Measurements from ENCODE around the gene RBM10. TPM values are rescaled to one million over a fixed set of nuclear protein-coding genes. Genes with fewer than 3 reads are reported as not detected.
A peak's percentile ranks its signal among the peaks of the same experiment; 100 is the strongest.

RBM10 gene
- total and polyA plus RNA-seq, 3 experiments from 2014 or later, result 37.8 to 74.8 (median 74.5) TPM

DNA sequence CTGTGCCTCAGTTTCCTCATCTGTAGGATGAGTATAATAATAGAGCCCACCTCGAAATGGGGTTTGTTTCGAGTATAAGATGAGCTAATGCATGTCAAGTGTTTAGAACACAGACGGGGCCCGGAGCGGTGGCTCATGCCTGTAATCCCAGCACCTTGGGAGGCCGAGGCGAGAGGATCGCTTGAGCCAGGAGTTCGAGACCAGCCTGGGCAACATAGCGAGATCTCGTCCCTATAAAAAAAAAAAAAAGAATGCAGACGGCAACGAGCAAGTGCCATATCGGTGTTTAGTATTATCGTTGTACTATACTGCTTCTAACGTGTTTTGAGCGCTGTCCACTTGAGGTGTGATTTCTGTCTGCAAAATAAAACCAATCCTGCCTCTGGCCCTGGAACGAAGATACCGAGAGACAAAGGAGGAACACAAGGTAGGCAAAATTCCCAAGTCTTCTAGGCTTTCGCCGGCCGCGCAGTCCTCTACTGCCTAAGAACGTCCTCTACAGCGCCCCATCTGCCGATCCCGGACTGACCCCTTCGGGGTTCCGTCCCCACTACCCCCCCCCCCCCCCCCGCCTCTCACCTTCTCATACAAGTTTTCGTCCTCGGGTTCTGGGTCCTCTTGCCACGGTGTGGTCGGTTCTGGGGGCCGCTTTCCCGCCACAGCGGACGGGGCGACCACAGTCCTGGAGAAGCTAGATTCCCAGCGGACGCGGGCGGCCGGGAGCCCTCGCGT is 961 bp upstream of the RBM10 start:
- H3K36me3 Mint-ChIP-seq, result peaks cover 0 to 52% (median 5%) of the 10 kb centered on the region in 3 donors
- Histone ChIP-seq H3K9me3 (ENCODE audit: low read length) (no peaks in the 10 kb centered on the region), H3K4me3 (ENCODE audit: low read length) (peak overlapping the region; percentile 75), H3K27ac (ENCODE audit: low read depth, low read length) (peak overlapping the region; percentile 85), H3K27me3 (ENCODE audit: insufficient read depth, low read length, poor library complexity, severe bottlenecking) (no peaks in the 10 kb centered on the region), H3K36me3 (ENCODE audit: insufficient read depth, low read length) (no peaks in the 10 kb centered on the region), H3K4me1 (ENCODE audit: insufficient read depth, low read length) (peaks cover 6% of the 10 kb centered on the region)
- H3K27ac Mint-ChIP-seq, result peak overlapping the region; percentile 95 to 99 (median 97)
- no peaks in the 10 kb centered on the region for H3K9me3 Mint-ChIP-seq
- peak in 1 of 5 donors; percentile 25 for DNase-seq
- H3K27me3 Mint-ChIP-seq, result peaks cover 0 to 6% of the 10 kb centered on the region in 2 donors
- H3K4me1 Mint-ChIP-seq, result peaks cover 27 to 48% (median 35%) of the 10 kb centered on the region in 3 donors
- peak overlapping the region; percentile 93 to 99 (median 97) for H3K4me3 Mint-ChIP-seq
- CTCF ChIA-PET, result interaction anchor here (0.8 to 1.9 kb wide), 8 partner anchors 9 to 49 kb away, joined by 3 to 12 read pairs (median 5); no protein-coding TSS in a partner anchor
- POLR2A ChIA-PET, result interaction anchor here (0.6 to 2.0 kb wide), 6 partner anchors 13 to 305 kb away, joined by 4 to 19 read pairs (median 12); partner anchors contain the start of genes CDK16 and USP11

- no peaks in the 10 kb centered on the region for H3K9me3 ChIP-seq (ENCODE audit: low read length)
- no peak for DNase-seq
- POLR2A ChIA-PET, result interaction anchor here (0.7 to 2.0 kb wide), 6 partner anchors 13 to 87 kb away, joined by 4 to 19 read pairs (median 12); partner anchors contain the start of genes CDK16 and USP11
Observed at GRCh38 chrX:47145395-47146120, 537 bp downstream of the RBM10 start.

DNA sequence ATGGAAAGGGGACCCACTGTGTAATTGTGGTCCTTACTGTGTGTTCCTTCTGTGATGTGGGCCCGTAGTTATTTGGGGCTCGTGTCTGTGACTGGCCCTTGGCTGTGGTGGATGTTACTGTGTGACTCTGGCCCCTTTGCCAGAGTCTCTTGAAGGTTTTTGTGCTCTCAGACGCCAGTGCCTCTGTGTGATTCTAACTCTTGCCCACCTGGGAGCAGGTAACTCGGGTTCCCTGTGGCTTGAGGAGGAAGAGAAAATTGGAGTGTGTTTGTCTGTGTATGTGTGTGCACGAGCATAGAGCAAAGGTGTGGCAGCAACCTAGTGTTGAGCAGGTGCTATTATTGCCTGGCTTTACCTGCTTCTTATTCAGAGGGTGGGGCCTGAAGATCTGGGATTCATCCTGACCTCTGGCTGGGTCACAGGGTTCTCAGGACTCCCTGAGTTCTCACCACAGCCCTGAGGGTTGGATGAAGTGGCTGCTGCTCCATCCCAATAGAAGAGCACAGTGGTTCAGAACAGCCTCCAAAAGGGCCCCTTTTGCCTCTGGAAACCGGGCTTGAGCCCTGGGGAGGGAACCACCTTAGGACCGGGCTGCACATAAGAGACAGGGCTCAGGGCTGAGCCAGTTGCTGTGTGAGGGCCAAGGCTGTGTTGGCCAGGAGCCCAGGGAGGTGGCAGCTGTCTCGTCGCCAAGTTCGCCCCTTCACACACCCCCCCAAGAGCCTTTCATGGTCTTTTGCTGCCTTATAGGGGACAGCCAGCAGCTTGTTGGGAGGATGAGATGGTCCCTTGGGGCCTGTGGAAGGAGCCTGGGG is 1.3 kb downstream of the RBM10 start:
- ChIA-PET POLR2A (no interaction called here), CTCF (no interaction called here)
- Histone ChIP-seq H3K36me3 (ENCODE audit: insufficient read depth, low read length) (no peaks in the 10 kb centered on the region), H3K9me3 (ENCODE audit: low read length) (no peaks in the 10 kb centered on the region), H3K4me3 (ENCODE audit: low read length) (peak overlapping the region; percentile 75), H3K4me1 (ENCODE audit: insufficient read depth, low read length) (peaks cover 6% of the 10 kb centered on the region), H3K27me3 (ENCODE audit: insufficient read depth, low read length, poor library complexity, severe bottlenecking) (no peaks in the 10 kb centered on the region), H3K27ac (ENCODE audit: low read depth, low read length) (peak overlapping the region; percentile 85)
- H3K4me1 Mint-ChIP-seq, result peaks cover 27 to 54% (median 35%) of the 10 kb centered on the region in 3 donors
- peak in 1 of 5 donors; percentile 10 for DNase-seq
- H3K36me3 Mint-ChIP-seq, result peaks cover 0 to 47% (median 5%) of the 10 kb centered on the region in 3 donors
- H3K27ac Mint-ChIP-seq, result peak overlapping the region; percentile 95 to 99 (median 97)
- peaks cover 0 to 2% (median 0%) of the 10 kb centered on the region in 5 donors for H3K9me3 Mint-ChIP-seq
- H3K4me3 Mint-ChIP-seq, result peak overlapping the region; percentile 93 to 99 (median 97)
- peaks cover 0 to 8% of the 10 kb centered on the region in 2 donors for H3K27me3 Mint-ChIP-seq

More at GRCh38 chrX:47145395-47146120, 537 bp downstream of the RBM10 start:
- Mint-ChIP-seq H3K27me3 (peaks cover 0 to 8% of the 10 kb centered on the region in 2 donors), H3K36me3 (peaks cover 0 to 51% (median 5%) of the 10 kb centered on the region in 3 donors), H3K9me3 (peaks cover 0 to 2% (median 0%) of the 10 kb centered on the region in 5 donors), H3K4me3 (peak overlapping the region; percentile 93 to 99 (median 97)), H3K4me1 (peaks cover 27 to 51% (median 35%) of the 10 kb centered on the region in 3 donors), H3K27ac (peak overlapping the region; percentile 96 to 99 (median 97))
- H3K4me3 ChIP-seq (ENCODE audit: low read length), result peak overlapping the region; percentile 75
- peaks cover 6% of the 10 kb centered on the region for H3K4me1 ChIP-seq (ENCODE audit: insufficient read depth, low read length)
- peak overlapping the region; percentile 85 for H3K27ac ChIP-seq (ENCODE audit: low read depth, low read length)
- CTCF ChIA-PET, result interaction anchor here (0.6 to 1.9 kb wide), 10 partner anchors 10 to 236 kb away, joined by 3 to 12 read pairs (median 4); no protein-coding TSS in a partner anchor
- H3K27me3 ChIP-seq (ENCODE audit: insufficient read depth, low read length, poor library complexity, severe bottlenecking), result no peaks in the 10 kb centered on the region
- no peaks in the 10 kb centered on the region for H3K36me3 ChIP-seq (ENCODE audit: insufficient read depth, low read length)

DNA sequence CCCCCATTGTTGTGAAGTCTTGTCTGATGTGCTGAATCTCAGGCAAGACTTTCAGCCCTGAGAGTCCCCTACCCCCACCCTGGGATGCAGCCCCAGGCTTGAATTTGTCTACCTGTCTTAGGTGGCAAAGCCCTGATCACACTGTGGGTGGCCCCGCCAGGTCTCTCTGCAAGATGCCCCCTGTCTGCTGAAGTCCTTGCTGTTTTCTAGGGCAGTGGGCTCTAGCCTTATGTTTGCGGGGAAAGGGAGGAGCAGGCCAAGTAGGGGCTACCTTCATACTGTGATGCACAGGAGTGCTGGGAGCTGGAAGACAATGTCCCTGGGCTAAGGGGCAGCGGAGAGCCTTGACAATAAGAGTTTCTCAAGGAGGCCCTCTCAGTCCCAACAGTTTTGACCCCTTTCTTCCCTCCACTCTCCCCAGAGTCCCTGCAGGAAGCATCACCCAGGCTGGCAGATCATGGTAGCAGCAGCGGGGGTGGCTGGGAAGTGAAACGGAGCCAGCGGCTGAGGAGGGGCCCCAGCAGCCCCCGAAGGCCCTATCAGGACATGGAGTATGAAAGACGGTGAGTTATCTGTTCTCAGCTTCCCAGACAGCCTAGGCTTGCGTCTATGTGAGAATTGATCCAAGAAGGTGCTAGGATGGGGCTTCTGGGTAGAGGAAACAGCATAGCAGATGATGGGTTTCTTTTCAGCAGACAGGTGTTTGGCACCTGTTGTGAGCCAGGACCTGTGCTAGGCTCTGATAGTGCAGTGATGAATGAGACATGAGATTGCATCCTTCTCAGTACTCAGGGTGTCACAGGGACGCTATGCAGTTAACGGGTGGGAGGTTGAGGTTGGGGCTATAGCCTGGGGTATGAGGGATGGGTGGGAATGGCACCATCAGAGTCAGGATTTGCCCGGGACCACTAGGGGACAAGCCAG is 2.2 kb downstream of the RBM10 start:
- Mint-ChIP-seq H3K36me3 (peaks cover 0 to 46% (median 4%) of the 10 kb centered on the region in 3 donors), H3K4me3 (peak overlapping the region; percentile 13 to 99 (median 61)), H3K9me3 (peaks cover 0 to 2% (median 0%) of the 10 kb centered on the region in 5 donors), H3K27me3 (peaks cover 0 to 5% of the 10 kb centered on the region in 2 donors), H3K4me1 (peaks cover 27 to 60% (median 35%) of the 10 kb centered on the region in 3 donors), H3K27ac (peak overlapping the region in 5 of 8 donors; percentile 32 to 68 (median 53))
- H3K27me3 ChIP-seq (ENCODE audit: insufficient read depth, low read length, poor library complexity, severe bottlenecking), result no peaks in the 10 kb centered on the region
- no peak for DNase-seq
- ChIA-PET CTCF (no interaction called here), POLR2A (no interaction called here)
- no peak overlapping the region for H3K27ac ChIP-seq (ENCODE audit: low read depth, low read length)
- H3K4me3 ChIP-seq (ENCODE audit: low read length), result no peak overlapping the region
- no peaks in the 10 kb centered on the region for H3K36me3 ChIP-seq (ENCODE audit: insufficient read depth, low read length)
- peaks cover 6% of the 10 kb centered on the region for H3K4me1 ChIP-seq (ENCODE audit: insufficient read depth, low read length)
- H3K9me3 ChIP-seq (ENCODE audit: low read length), result no peaks in the 10 kb centered on the region

DNA sequence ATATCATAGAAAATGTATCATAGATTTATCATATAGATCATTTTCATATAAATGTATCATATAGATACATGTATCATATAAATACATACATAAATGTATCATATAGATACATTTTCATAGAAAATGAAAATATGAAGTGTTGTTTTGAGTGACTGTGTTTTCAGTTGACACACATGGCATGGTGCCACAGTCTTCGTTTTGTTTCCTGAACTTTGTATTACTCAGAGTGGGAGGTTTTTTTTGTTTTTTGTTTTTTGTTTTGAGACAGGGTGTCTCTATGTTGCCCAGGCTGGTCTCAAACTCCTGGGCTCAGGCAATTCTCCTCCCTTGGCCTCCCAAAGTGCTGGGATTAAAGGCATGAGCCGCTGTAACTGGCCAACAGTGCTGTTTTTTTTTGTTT is 3.9 kb downstream of the RBM10 start:
- Histone ChIP-seq H3K4me1 (ENCODE audit: insufficient read depth, low read length) (no peaks in the 10 kb centered on the region), H3K36me3 (ENCODE audit: insufficient read depth, low read length) (no peaks in the 10 kb centered on the region), H3K9me3 (ENCODE audit: low read length) (no peaks in the 10 kb centered on the region), H3K27ac (ENCODE audit: low read depth, low read length) (no peak overlapping the region), H3K4me3 (ENCODE audit: low read length) (no peak overlapping the region), H3K27me3 (ENCODE audit: insufficient read depth, low read length, poor library complexity, severe bottlenecking) (no peaks in the 10 kb centered on the region)
- Mint-ChIP-seq H3K27ac (peak overlapping the region in 1 of 8 donors; percentile 7), H3K36me3 (peaks cover 0 to 46% (median 1%) of the 10 kb centered on the region in 3 donors), H3K9me3 (peaks cover 0 to 2% (median 0%) of the 10 kb centered on the region in 5 donors), H3K4me3 (no peak overlapping the region), H3K4me1 (peaks cover 25 to 43% (median 27%) of the 10 kb centered on the region in 3 donors), H3K27me3 (peaks cover 0 to 5% of the 10 kb centered on the region in 2 donors)
- ChIA-PET CTCF (no interaction called here), POLR2A (no interaction called here)
- DNase-seq, result no peak

GRCh38 chrX:47151435-47151834 is 6.4 kb downstream of the RBM10 start:
- H3K27me3 Mint-ChIP-seq, result peaks cover 0 to 2% of the 10 kb centered on the region in 2 donors
- no peaks in the 10 kb centered on the region for H3K4me1 ChIP-seq (ENCODE audit: insufficient read depth, low read length)

More at GRCh38 chrX:47151435-47151834, 6.4 kb downstream of the RBM10 start:
- Histone ChIP-seq H3K27me3 (ENCODE audit: insufficient read depth, low read length, poor library complexity, severe bottlenecking) (no peaks in the 10 kb centered on the region), H3K4me3 (ENCODE audit: low read length) (no peak overlapping the region), H3K27ac (ENCODE audit: low read depth, low read length) (no peak overlapping the region), H3K36me3 (ENCODE audit: insufficient read depth, low read length) (no peaks in the 10 kb centered on the region), H3K9me3 (ENCODE audit: low read length) (no peaks in the 10 kb centered on the region)
- Mint-ChIP-seq H3K9me3 (peaks cover 0 to 2% (median 0%) of the 10 kb centered on the region in 5 donors), H3K27ac (peak overlapping the region in 2 of 8 donors; percentile 46 to 47), H3K4me1 (peaks cover 15 to 31% (median 18%) of the 10 kb centered on the region in 3 donors), H3K4me3 (no peak overlapping the region), H3K36me3 (peaks cover 0 to 44% (median 1%) of the 10 kb centered on the region in 3 donors)
- ChIA-PET POLR2A (no interaction called here), CTCF (no interaction called here)
- DNase-seq, result no peak

All from CD8-positive, alpha-beta memory T cell (primary cell).